Endothelial cell of umbilical vein (primary cell): Measurements from ENCODE around the gene RAB44. TPM values are rescaled to one million over a fixed set of nuclear protein-coding genes. Genes with fewer than 3 reads are reported as not detected.
"Not testable (repeated sequence)": the region's sequence is repeated elsewhere in the genome, so short reads cannot be mapped to it uniquely, and the experiment has no call there.

Experiments used
- BruUV-seq: library from RNA; stranded (reverse); fragments of 400-500 nt; replicated peaks from 2 replicates; lab custom pipeline; 2021; lab: Mats Ljungman, UMichigan
- CTCF ChIA-PET: fragments of 300-600, 350-600 bp; sonication (Branson Sonifier 250); formaldehyde crosslinking; loops from one replicate; lab custom pipeline; 2021; ENCODE audit warnings: antibody characterized with exemption, inconsistent platforms; lab: Charles Lee
- POLR2A ChIA-PET: fragments of 300-600, 350-600 bp; sonication (Branson Sonifier 250); formaldehyde crosslinking; loops from one replicate; lab custom pipeline; 2021; ENCODE audit warnings: antibody characterized with exemption, inconsistent platforms; lab: Charles Lee
- DNase-seq: peaks from one replicate; pipeline ENCODE4 v3.0.0-alpha.2; 2011; ENCODE audit warnings: low read depth, low spot score
- FAIRE-seq: peaks from 2 replicates; lab custom pipeline; 2011; peaks lifted over from hg19 to GRCh38; lab: Jason Lieb, UNC
- H2AFZ ChIP-seq: 2 replicates; pipeline ENCODE4 v1.6.0; 2012; ENCODE audit warnings: low read depth, low read length, control low read depth, inconsistent platforms
- H3K27ac ChIP-seq: 2 replicates; pipeline ENCODE4 v1.5.1; 2011; ENCODE audit warnings: low read depth, mild to moderate bottlenecking, control low read depth, low read length, moderate library complexity; ENCODE audit not compliant: insufficient read depth
- H3K27me3 ChIP-seq, 2 experiments: 2 replicates each; pipeline versions ENCODE4 v1.6.0 to v1.6.1; 2011; ENCODE audit warnings: low read length in 2 of 2, mixed read lengths in 1 of 2; ENCODE audit not compliant: control insufficient read depth in 2 of 2, insufficient read depth in 2 of 2
- H3K36me3 ChIP-seq, 2 experiments: 2 replicates in 1 of 2; 3 replicates in 1 of 2; pipeline ENCODE4 v1.5.1; 2011; ENCODE audit warnings: low read length in 2 of 2, mild to moderate bottlenecking in 1 of 2, moderate library complexity in 1 of 2; ENCODE audit not compliant: control insufficient read depth in 2 of 2, insufficient read depth in 2 of 2; ENCODE audit errors: extremely low read depth in 1 of 2
- H3K4me1 ChIP-seq: 3 replicates; pipeline ENCODE4 v1.5.1; 2011; ENCODE audit warnings: mild to moderate bottlenecking, low read length; ENCODE audit not compliant: control insufficient read depth, insufficient read depth; ENCODE audit errors: extremely low read depth
- H3K4me2 ChIP-seq: 2 replicates; pipeline ENCODE4 v1.6.1; 2011; ENCODE audit warnings: low read length, control low read depth, mixed read lengths; ENCODE audit not compliant: insufficient read depth
- H3K4me3 ChIP-seq, 3 experiments: fragments of 200-600 bp in 1 of 3; sonication (generic), shearing (Covaris generic) in 1 of 3; replicated peaks in 1 of 3; 2 replicates each; pipeline ENCODE4 v1.5.1; 2011 to 2016; ENCODE audit warnings: control low read depth in 3 of 3, low read length in 3 of 3, mild to moderate bottlenecking in 2 of 3, inconsistent platforms in 1 of 3, low read depth in 1 of 3, moderate library complexity in 1 of 3; ENCODE audit not compliant: insufficient read depth in 1 of 3
- H3K79me2 ChIP-seq: 2 replicates; pipeline ENCODE4 v1.6.0; 2012; ENCODE audit warnings: low read length, inconsistent platforms; ENCODE audit not compliant: control insufficient read depth, insufficient read depth
- H3K9ac ChIP-seq: replicated peaks from 2 replicates; pipeline ENCODE3; 2011; ENCODE audit warnings: low read length, control low read depth; ENCODE audit not compliant: insufficient read depth; ENCODE audit errors: extremely low read depth
- H3K9me1 ChIP-seq: replicated peaks from 3 replicates; pipeline ENCODE4 v1.6.0; 2011; ENCODE audit warnings: mild to moderate bottlenecking, low read length; ENCODE audit not compliant: control insufficient read depth, insufficient read depth; ENCODE audit errors: extremely low read depth
- H3K9me3 ChIP-seq: replicated peaks from 2 replicates; pipeline ENCODE4 v1.5.1; 2012; ENCODE audit warnings: low read length, inconsistent platforms; ENCODE audit not compliant: control insufficient read depth, insufficient read depth
- H4K20me1 ChIP-seq: replicated peaks from 2 replicates; pipeline ENCODE3; 2011; ENCODE audit warnings: mild to moderate bottlenecking, low read length; ENCODE audit not compliant: control insufficient read depth, insufficient read depth; ENCODE audit errors: extremely low read depth
- GATA2 ChIP-seq: IDR thresholded peaks from 2 replicates; pipeline ENCODE4 v1.7.0; 2011; ENCODE audit warnings: low read depth, mild to moderate bottlenecking, moderate library complexity, mixed read lengths, low read length; ENCODE audit not compliant: insufficient read length, insufficient read depth
- JUN ChIP-seq: IDR thresholded peaks from 2 replicates; pipeline ENCODE4 v1.6.1; 2011; ENCODE audit warnings: borderline replicate concordance, low read depth; ENCODE audit not compliant: insufficient read length, insufficient read depth
- MAX ChIP-seq: IDR thresholded peaks from 2 replicates; pipeline ENCODE4 v1.6.1; 2011; ENCODE audit not compliant: insufficient read depth, insufficient read length
- dilution Hi-C: fragments of 300-500 bp; cut with MboI; formaldehyde crosslinking; loops from one replicate; pipeline ENCODE4 v1.15.0; 2019; ENCODE audit warnings: low sequenced_read_pairs; ENCODE audit not compliant: extremely low pct_ligation_motif_present
- intact Hi-C: fragments of 100-400 bp; cut with micrococcal nuclease; formaldehyde crosslinking; loops from one replicate; pipeline ENCODE4 v1.10.0; 2022
- polyA plus RNA-seq, 4 experiments: library from polyadenylated mRNA; depleted of rRNA in 3 of 4; stranded (reverse) in 3 of 4; unstranded in 1 of 4; fragments of >200 nt; gene quantifications; 2 replicates each; pipeline versions ENCODE4 v1.2.1 to v1.2.3, GENCODE V29; 2011 to 2012; ENCODE audit warnings: missing spikeins in 1 of 4
- total RNA-seq: library from RNA; stranded (reverse); gene quantifications from 2 replicates; pipeline ENCODE4 v1.2.3, GENCODE V29; 2021

Gene RAB44
- total and polyA plus RNA-seq, 2 donors (not counting 3 experiments of a cell fraction or from before 2014, with no cell fraction given): 0.03 to 0.11 TPM

GRCh38 chr6:36703982-36704381 lies 6.4 kb downstream of the RAB44 start:
- DNase-seq (no peak), FAIRE-seq (no peak)
- Histone ChIP-seq H3K79me2 (no peaks in the 10 kb centered on the region), H3K4me2 (no peak overlapping the region), H3K9ac (no peak overlapping the region), H3K9me1 (no peaks in the 10 kb centered on the region), H3K4me1 (no peaks in the 10 kb centered on the region), H3K27ac (no peak overlapping the region), H3K27me3 (no peaks in the 10 kb centered on the region), H4K20me1 (no peaks in the 10 kb centered on the region), H3K9me3 (no peaks in the 10 kb centered on the region), H2AFZ (no peak overlapping the region), H3K36me3 (no peaks in the 10 kb centered on the region), H3K4me3 (no peak overlapping the region)
- intact Hi-C loops: no loop called here
- CTCF ChIA-PET: interaction anchor here (4.1 kb wide), 1 partner anchor 89 kb away, joined by 17 read pairs; no protein-coding TSS in a partner anchor
- TF ChIP-seq GATA2 (no peak), MAX (no peak), JUN (no peak)
- dilution Hi-C loops: no loop called here
- BruUV-seq: no TSS peak
- POLR2A ChIA-PET: no interaction called here

- intact Hi-C loops, H2AFZ ChIP-seq, H3K4me1 ChIP-seq, dilution Hi-C loops, H3K27ac ChIP-seq, H3K9ac ChIP-seq, H4K20me1 ChIP-seq, H3K9me1 ChIP-seq, H3K9me3 ChIP-seq, BruUV-seq, FAIRE-seq, POLR2A ChIA-PET, H3K79me2 ChIP-seq, H3K4me3 ChIP-seq, H3K4me2 ChIP-seq, H3K36me3 ChIP-seq, H3K27me3 ChIP-seq, DNase-seq: not testable (repeated sequence)
- CTCF ChIA-PET: interaction anchor here (1.1 to 4.1 kb wide), 5 partner anchors 12 to 146 kb away, joined by 3 to 17 read pairs (median 3); no protein-coding TSS in a partner anchor
These were observed 7.4 kb downstream of the RAB44 start for GRCh38 chr6:36704961-36705577.
